HL-60 (cell line): ENCODE results near the gene ADGRG1.

Experiments used
- DNase-seq, 2 experiments: peaks; one replicate each; pipeline ENCODE4 v3.0.0-alpha.2; 2010 to 2020; ENCODE audit warnings: low read depth in 1 of 2, low spot score in 1 of 2
- H3K27ac ChIP-seq: fragments of 250-450 bp; sonication (Bioruptor Pico); replicated peaks from 2 replicates; pipeline ENCODE4 v1.5.1; 2020; ENCODE audit warnings: mild to moderate bottlenecking, moderate library complexity
- H3K27me3 ChIP-seq: fragments of 250-450 bp; sonication (Bioruptor Pico); 2 replicates; pipeline ENCODE4 v1.5.1; 2021; ENCODE audit warnings: mild to moderate bottlenecking, moderate library complexity; ENCODE audit not compliant: insufficient read depth, poor library complexity, severe bottlenecking
- H3K4me3 ChIP-seq: replicated peaks from 2 replicates; pipeline ENCODE4 v1.5.1; 2011; ENCODE audit warnings: mild to moderate bottlenecking, control low read depth, low read length; ENCODE audit not compliant: insufficient read depth
- CTCF ChIP-seq: IDR thresholded peaks from one replicate; pipeline ENCODE4 v1.5.1; 2011; ENCODE audit warnings: low read length, control low read depth, inconsistent platforms; ENCODE audit not compliant: insufficient read depth
- GABPA ChIP-seq: IDR thresholded peaks from 2 replicates; pipeline ENCODE4 v1.6.1; 2012; ENCODE audit warnings: low read depth
- POLR2AphosphoS5 ChIP-seq: IDR thresholded peaks from 2 replicates; pipeline ENCODE4 v1.6.1; 2012; ENCODE audit warnings: low read depth
- REST ChIP-seq: IDR thresholded peaks from 2 replicates; pipeline ENCODE4 v1.6.1; 2012; ENCODE audit warnings: low read depth; ENCODE audit not compliant: insufficient replicate concordance
- SPI1 ChIP-seq: IDR thresholded peaks from 2 replicates; pipeline ENCODE4 v1.6.1; 2012; ENCODE audit warnings: low read depth, mild to moderate bottlenecking, borderline replicate concordance

ADGRG1 gene

GRCh38 chr16:57628783-57629293 lies 408 bp downstream of the ADGRG1 start:
- DNase-seq: no peak
- Histone ChIP-seq H3K27ac (no peak overlapping the region), H3K4me3 (no peak overlapping the region), H3K27me3 (peaks cover 2% of the 10 kb centered on the region)
- TF ChIP-seq POLR2AphosphoS5 (no peak), SPI1 (no peak), CTCF (no peak), GABPA (no peak), REST (no peak)

GRCh38 chr16:57629516-57630406 lies 1.3 kb downstream of the ADGRG1 start:
- TF ChIP-seq CTCF (no peak), GABPA (no peak), POLR2AphosphoS5 (no peak), SPI1 (no peak), REST (no peak)
- no peak overlapping the region for H3K27ac ChIP-seq
- no peak for DNase-seq
- H3K27me3 ChIP-seq: peaks cover 2% of the 10 kb centered on the region
- no peak overlapping the region for H3K4me3 ChIP-seq

- H3K27ac ChIP-seq: no peak overlapping the region
- no peak for TF ChIP-seq REST
- no peak for TF ChIP-seq GABPA
- no peak for TF ChIP-seq POLR2AphosphoS5
These were observed 2.0 kb downstream of the ADGRG1 start for GRCh38 chr16:57630407-57630797.

More at GRCh38 chr16:57630407-57630797, 2.0 kb downstream of the ADGRG1 start:
- peaks cover 2% of the 10 kb centered on the region for H3K27me3 ChIP-seq
- no peak overlapping the region for H3K4me3 ChIP-seq
- no peak for DNase-seq
